HCT116 (cell line): ENCODE data around the gene PTPN2. TPM values are rescaled to one million over a fixed set of nuclear protein-coding genes. Genes with fewer than 3 reads are reported as not detected.

ENCODE experiments used
- ATAC-seq: fragments of 200-7000 bp; cut with Tn5 transposase; 2 replicates; pipeline ENCODE4 v1.9.1; 2020; ENCODE audit warnings: mild to moderate bottlenecking, moderate library complexity
- BruUV-seq: library from RNA; stranded (reverse); fragments of 400-500 nt; replicated peaks from 2 replicates; lab custom pipeline; 2021; lab: Mats Ljungman, UMichigan
- CTCF ChIA-PET: fragments of 300-600 bp; sonication (Branson Sonifier 250); formaldehyde crosslinking; loops from one replicate; lab custom pipeline; 2021; ENCODE audit warnings: antibody characterized with exemption; lab: Charles Lee
- POLR2A ChIA-PET: fragments of 300-600, 350-600 bp; sonication (Branson Sonifier 250); formaldehyde crosslinking; loops from one replicate; lab custom pipeline; 2021; ENCODE audit warnings: antibody characterized with exemption; lab: Charles Lee
- RAD21 ChIA-PET, 2 experiments: fragments of 300-600 bp; sonication (Branson Sonifier 250); formaldehyde crosslinking; loops; one replicate each; lab custom pipeline; 2023; ENCODE audit warnings: low total read pairs in 2 of 2; ENCODE audit not compliant: uncharacterized antibody in 2 of 2, unreplicated experiment in 2 of 2, low non-redundant PET in 1 of 2; lab: Charles Lee
- DNase-seq: peaks from one replicate; pipeline ENCODE4 v3.0.0-alpha.2; 2010; ENCODE audit warnings: low read depth, low spot score
- H2AFZ ChIP-seq: fragments of 200-600 bp; shearing (Covaris generic), sonication (generic); 2 replicates; pipeline ENCODE4 v1.6.1; 2017; ENCODE audit warnings: low read depth, mixed run types, mixed read lengths, antibody characterized with exemption, low read length; ENCODE audit not compliant: poor library complexity, severe bottlenecking
- H3K27ac ChIP-seq: 2 replicates; pipeline ENCODE4 v1.5.1; 2012; ENCODE audit warnings: low read depth, low read length
- H3K27me3 ChIP-seq: fragments of 200-600 bp; sonication (generic); 2 replicates; pipeline ENCODE4 v1.6.1; 2016; ENCODE audit warnings: mixed run types, low read length, mixed read lengths; ENCODE audit not compliant: insufficient read depth
- H3K36me3 ChIP-seq, 2 experiments: fragments of 200-500 bp in 1 of 2; fragments of 200-600 bp in 1 of 2; sonication (Bioruptor generic) in 1 of 2; sonication (generic) in 1 of 2; 2 replicates each; pipeline versions ENCODE4 v1.5.1 to v1.6.1; 2014 to 2016; ENCODE audit warnings: low read length in 2 of 2, inconsistent platforms in 1 of 2, mixed read lengths in 1 of 2, mixed run types in 1 of 2; ENCODE audit not compliant: insufficient read depth in 2 of 2, control insufficient read depth in 1 of 2
- H3K4me1 ChIP-seq, 2 experiments: fragments of 200-600 bp in 1 of 2; sonication (generic) in 1 of 2; 2 replicates each; pipeline versions ENCODE4 v1.5.1 to v1.6.1; 2012 to 2017; ENCODE audit warnings: low read length in 2 of 2, inconsistent platforms in 1 of 2, mild to moderate bottlenecking in 1 of 2, mixed read lengths in 1 of 2, mixed run types in 1 of 2, moderate library complexity in 1 of 2; ENCODE audit not compliant: insufficient read depth in 2 of 2, control insufficient read depth in 1 of 2
- H3K4me2 ChIP-seq: fragments of 200-600 bp; sonication (generic); 2 replicates; pipeline ENCODE4 v1.6.1; 2017; ENCODE audit warnings: mixed run types, low read length, mixed read lengths
- H3K4me3 ChIP-seq, 2 experiments: fragments of 200-600 bp in 1 of 2; sonication (generic) in 1 of 2; replicated peaks in 1 of 2; 2 replicates each; pipeline ENCODE4 v1.5.1; 2011 to 2016; ENCODE audit warnings: low read length in 2 of 2, control low read depth in 1 of 2, low read depth in 1 of 2, mild to moderate bottlenecking in 1 of 2, mixed read lengths in 1 of 2, mixed run types in 1 of 2
- H3K79me2 ChIP-seq: fragments of 200-600 bp; sonication (generic); 2 replicates; pipeline ENCODE4 v1.6.1; 2017; ENCODE audit warnings: mild to moderate bottlenecking, mixed run types, low read length, moderate library complexity, mixed read lengths; ENCODE audit not compliant: insufficient read depth
- H3K9ac ChIP-seq: fragments of 200-600 bp; sonication (generic); 2 replicates; pipeline ENCODE4 v1.6.1; 2016; ENCODE audit warnings: low read length, mixed read lengths
- H3K9me2 ChIP-seq: fragments of 200-600 bp; sonication (generic), shearing (Covaris generic); 2 replicates; pipeline ENCODE4 v1.6.1; 2017; ENCODE audit warnings: mixed run types, mild to moderate bottlenecking, moderate library complexity; ENCODE audit not compliant: insufficient read depth
- H3K9me3 ChIP-seq, 2 experiments: fragments of 200-500 bp in 1 of 2; fragments of 200-600 bp in 1 of 2; sonication (Bioruptor generic) in 1 of 2; sonication (generic) in 1 of 2; 2 replicates each; pipeline ENCODE4 v1.6.1; 2014 to 2017; ENCODE audit warnings: low read length in 2 of 2, mixed read lengths in 2 of 2, inconsistent platforms in 1 of 2, low read depth in 1 of 2, mild to moderate bottlenecking in 1 of 2, mixed run types in 1 of 2, moderate library complexity in 1 of 2; ENCODE audit not compliant: control insufficient read depth in 1 of 2, insufficient read depth in 1 of 2
- H4K20me1 ChIP-seq: fragments of 200-600 bp; sonication (generic), shearing (Covaris generic); 2 replicates; pipeline ENCODE4 v1.6.1; 2017; ENCODE audit warnings: mixed run types, mild to moderate bottlenecking, moderate library complexity; ENCODE audit not compliant: insufficient read depth
- ATF3 ChIP-seq: IDR thresholded peaks from 2 replicates; pipeline ENCODE4 v1.6.1; 2012
- CTCF ChIP-seq, 3 experiments: fragments of 200-600 bp in 1 of 3; sonication (generic) in 1 of 3; IDR thresholded peaks in 2 of 3; conservative IDR thresholded peaks in 1 of 3; 2 replicates each; pipeline ENCODE4 v1.5.1; 2012 to 2017; ENCODE audit warnings: low read depth in 2 of 3, low read length in 2 of 3, antibody characterized with exemption in 1 of 3, borderline replicate concordance in 1 of 3, control low read depth in 1 of 3, mild to moderate bottlenecking in 1 of 3, mixed read lengths in 1 of 3, mixed run types in 1 of 3, moderate library complexity in 1 of 3; ENCODE audit not compliant: insufficient read depth in 1 of 3
- EGR1 ChIP-seq: IDR thresholded peaks from 2 replicates; pipeline ENCODE4 v1.6.1; 2012; ENCODE audit warnings: low read depth
- EZH2 ChIP-seq: fragments of 200-600 bp; sonication (generic); IDR thresholded peaks from 2 replicates; pipeline ENCODE4 v1.6.1; 2017; ENCODE audit warnings: antibody characterized with exemption, mixed run types
- EZH2phosphoT487 ChIP-seq: fragments of 200-600 bp; IDR thresholded peaks from 2 replicates; pipeline ENCODE4 v1.6.1; 2018; ENCODE audit warnings: antibody characterized with exemption, borderline replicate concordance
- FOSL1 ChIP-seq: IDR thresholded peaks from 2 replicates; pipeline ENCODE4 v1.6.1; 2012; ENCODE audit warnings: low read depth
- JUND ChIP-seq: IDR thresholded peaks from 2 replicates; pipeline ENCODE4 v1.6.1; 2012
- MAX ChIP-seq: IDR thresholded peaks from 2 replicates; pipeline ENCODE4 v1.6.1; 2012
- POLR2A ChIP-seq: IDR thresholded peaks from 2 replicates; pipeline ENCODE4 v1.7.0; 2011; ENCODE audit warnings: borderline replicate concordance; ENCODE audit not compliant: insufficient read depth, insufficient read length; ENCODE audit errors: extremely low read depth
- RAD21 ChIP-seq: IDR thresholded peaks from 2 replicates; pipeline ENCODE4 v1.6.1; 2012; ENCODE audit warnings: low read depth, mild to moderate bottlenecking
- SIN3A ChIP-seq: IDR thresholded peaks from 2 replicates; pipeline ENCODE4 v1.6.1; 2012; ENCODE audit warnings: low read depth
- TCF7L2 ChIP-seq: IDR thresholded peaks from 2 replicates; pipeline ENCODE4 v1.7.0; 2011; ENCODE audit warnings: borderline replicate concordance, inconsistent platforms; ENCODE audit not compliant: insufficient read depth, insufficient read length; ENCODE audit errors: extremely low read depth
- ZNF274 ChIP-seq: fragments of 200-500 bp; sonication (Bioruptor generic); IDR thresholded peaks from 2 replicates; pipeline ENCODE4 v1.6.1; 2014; ENCODE audit warnings: mild to moderate bottlenecking, low read depth, low read length, inconsistent platforms
- intact Hi-C: fragments of 100-400 bp; cut with micrococcal nuclease; formaldehyde crosslinking; loops from 2 replicates; pipeline ENCODE4 v1.10.0; 2022
- total RNA-seq: library from RNA; stranded (reverse); gene quantifications from one replicate; pipeline ENCODE4 v1.2.1, GENCODE V29; 2021; ENCODE audit not compliant: unreplicated experiment

The PTPN2 gene
- total RNA-seq, 1 experiment from 2014 or later = 50.3 TPM

DNA sequence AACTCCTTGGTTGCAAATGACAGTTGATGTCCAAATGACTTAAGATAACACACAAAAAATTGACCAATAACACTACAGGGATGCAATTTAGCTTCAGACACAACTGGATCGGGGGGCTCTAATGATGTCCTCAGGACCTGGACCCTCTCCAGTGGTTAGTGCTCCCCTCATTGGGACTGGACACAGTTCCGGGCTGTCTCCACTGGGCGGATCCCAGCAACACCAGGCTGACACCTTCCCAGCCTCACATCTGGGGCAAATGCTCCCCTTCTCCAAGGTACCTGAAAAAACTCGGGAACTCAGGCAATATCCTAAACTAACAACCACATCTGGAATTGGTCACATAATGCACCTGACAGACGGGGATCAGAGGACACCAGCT is 132.5 kb downstream of the PTPN2 start:
- POLR2A ChIA-PET = no interaction called here
- ATAC-seq = no peak
- no TSS peak for BruUV-seq

DNA sequence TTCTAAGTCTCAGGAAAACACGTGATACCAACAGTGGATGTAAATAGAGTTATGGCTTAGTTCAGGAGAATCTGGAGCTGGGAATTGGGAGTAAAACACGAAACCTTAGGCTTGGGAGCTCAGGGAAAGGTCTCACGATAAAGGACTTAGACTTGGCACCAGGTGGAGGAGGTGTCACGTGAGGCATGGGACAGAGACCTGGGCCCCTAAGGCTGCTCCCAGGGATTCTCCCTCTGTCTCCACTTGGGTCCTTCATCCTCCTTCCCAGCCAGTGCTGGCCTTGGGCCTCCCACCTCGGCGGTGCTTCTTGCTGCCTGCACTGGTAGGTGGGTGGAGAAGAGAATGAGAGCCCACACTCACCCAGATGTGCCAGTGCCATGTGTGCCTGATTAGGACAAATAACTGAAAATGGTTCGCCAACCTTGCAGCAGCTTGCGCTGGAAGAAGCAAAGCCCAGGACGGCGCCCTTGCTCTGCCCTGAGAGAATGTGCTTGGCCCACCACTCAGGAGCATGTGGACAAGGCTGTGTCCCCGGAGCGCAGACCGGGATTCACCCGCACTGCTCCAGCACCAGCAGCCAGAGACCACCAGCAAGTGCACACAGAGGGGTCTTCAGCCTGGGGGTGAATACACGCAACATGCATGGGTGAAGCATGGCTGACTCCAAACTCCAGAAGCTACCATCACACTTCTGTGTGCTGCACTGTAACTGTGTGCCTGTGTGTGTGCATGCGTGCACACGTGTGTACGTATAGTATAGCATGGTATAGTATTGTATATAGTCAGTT is 133.1 kb downstream of the PTPN2 start:
- Histone ChIP-seq H3K9me3 (no peaks in the 10 kb centered on the region), H2AFZ (no peak overlapping the region), H3K4me3 (no peak overlapping the region), H3K36me3 (no peaks in the 10 kb centered on the region), H3K4me2 (no peak overlapping the region), H3K79me2 (no peaks in the 10 kb centered on the region), H3K9me2 (no peaks in the 10 kb centered on the region), H3K4me1 (no peaks in the 10 kb centered on the region), H4K20me1 (no peaks in the 10 kb centered on the region), H3K27ac (no peak overlapping the region), H3K27me3 (no peaks in the 10 kb centered on the region), H3K9ac (no peak overlapping the region)
- no TSS peak for BruUV-seq
- POLR2A ChIA-PET = no interaction called here
- RAD21 ChIA-PET = no interaction called here
- CTCF ChIA-PET = no interaction called here
- intact Hi-C loops = no loop called here
- DNase-seq (no peak), ATAC-seq (no peak)
- TF ChIP-seq TCF7L2 = no peak
- no peak for TF ChIP-seq ZNF274
- no peak for TF ChIP-seq FOSL1
- no peak for TF ChIP-seq POLR2A
- no peak for TF ChIP-seq JUND
- no peak for TF ChIP-seq MAX
- TF ChIP-seq EZH2phosphoT487 = no peak
- TF ChIP-seq RAD21 = no peak
- no peak for TF ChIP-seq ATF3
- no peak for TF ChIP-seq EGR1
- no peak for TF ChIP-seq SIN3A
- no peak for TF ChIP-seq CTCF (IDR thresholded peaks at IDR 0.05 in 2 of 3, conservative IDR thresholded peaks at IDR 0.05 in 1 of 3; ENCODE audit: borderline replicate concordance in 1 of 3, insufficient read depth in 1 of 3, low read depth in 2 of 3, low read length in 2 of 3)
- TF ChIP-seq EZH2 = no peak

More for the DNA sequence above, 132.5 kb downstream of the PTPN2 start:
- H3K36me3 ChIP-seq = no peaks in the 10 kb centered on the region
- no peaks in the 10 kb centered on the region for H3K9me2 ChIP-seq
- ChIA-PET RAD21 (no interaction called here), CTCF (no interaction called here)
- no peaks in the 10 kb centered on the region for H3K27me3 ChIP-seq
- DNase-seq = no peak
- no peak overlapping the region for H3K4me3 ChIP-seq
- H3K79me2 ChIP-seq = no peaks in the 10 kb centered on the region
- no peaks in the 10 kb centered on the region for H4K20me1 ChIP-seq
- no peaks in the 10 kb centered on the region for H3K9me3 ChIP-seq
- no peaks in the 10 kb centered on the region for H3K4me1 ChIP-seq
- no peak overlapping the region for H2AFZ ChIP-seq
- no peak overlapping the region; the same call in 1 of the 2 replicates for H3K27ac ChIP-seq
- H3K4me2 ChIP-seq = no peak overlapping the region
- no peak overlapping the region for H3K9ac ChIP-seq
- TF ChIP-seq EGR1 = no peak
- no peak for TF ChIP-seq POLR2A
- no peak for TF ChIP-seq ZNF274
- TF ChIP-seq MAX = no peak
- intact Hi-C loops = no loop called here
